Measurements from ENCODE around the gene CMBL.

Gene CMBL

GRCh38 chr5:10333154-10334006, 25.7 kb upstream of the CMBL start:
- POLR2A ChIA-PET, result interaction anchor here (1.1 kb wide), 1 partner anchor 19 kb away, joined by 4 read pairs; no protein-coding TSS in a partner anchor
- Histone ChIP-seq H3K4me3 (ENCODE audit: control insufficient read depth in 1 of 7, extremely low read depth in 1 of 7, insufficient read depth in 4 of 7, low read depth in 2 of 7, low read length in 6 of 7) (peak overlapping the region; percentile 52 to 84 (median 67)), H3K9me3 (ENCODE audit: control extremely low read depth in 1 of 5, control insufficient read depth in 4 of 5, insufficient read depth in 2 of 5, low read depth in 1 of 5, low read length in 4 of 5) (no peaks in the 10 kb centered on the region), H3K27me3 (replicated peaks in 2 of 5; ENCODE audit: control insufficient read depth in 4 of 5, insufficient read depth in 5 of 5, low read length in 4 of 5) (peaks cover 0 to 35% (median 6%) of the 10 kb centered on the region in 5 experiments), H3K4me1 (ENCODE audit: control extremely low read depth in 1 of 4, control insufficient read depth in 4 of 4, insufficient read depth in 4 of 4, low read length in 3 of 4) (peaks cover 0 to 22% (median 13%) of the 10 kb centered on the region in 4 experiments), H3K27ac (ENCODE audit: insufficient read depth in 1 of 2, low read depth in 1 of 2, low read length in 2 of 2, poor library complexity in 1 of 2, severe bottlenecking in 2 of 2) (no peak overlapping the region), H3K36me3 (ENCODE audit: control insufficient read depth in 4 of 4, insufficient read depth in 4 of 4, low read length in 3 of 4) (no peaks in the 10 kb centered on the region)
- WGBS (ENCODE audit: insufficient coverage), result 2% methylated on average over 43 of the region's 81 CpGs
- peak in 1 of 3 donors; percentile 55 for DNase-seq
- CTCF ChIA-PET, result no interaction called here

GRCh38 chr5:10332301-10332700, 24.6 kb upstream of the CMBL start:
- POLR2A ChIA-PET, result interaction anchor here (0.6 kb wide), 1 partner anchor 25 kb away, joined by 4 read pairs; the partner anchor contains the start of gene CMBL

GRCh38 chr5:10331341-10331796, 23.7 kb upstream of the CMBL start:
- POLR2A ChIA-PET, result no interaction called here
- Histone ChIP-seq H3K4me3 (ENCODE audit: control insufficient read depth in 1 of 7, extremely low read depth in 1 of 7, insufficient read depth in 4 of 7, low read depth in 2 of 7, low read length in 6 of 7) (no peak overlapping the region), H3K27me3 (replicated peaks in 2 of 5; ENCODE audit: control insufficient read depth in 4 of 5, insufficient read depth in 5 of 5, low read length in 4 of 5) (peaks cover 0 to 35% (median 6%) of the 10 kb centered on the region in 5 experiments), H3K27ac (ENCODE audit: insufficient read depth in 1 of 2, low read depth in 1 of 2, low read length in 2 of 2, poor library complexity in 1 of 2, severe bottlenecking in 2 of 2) (no peak overlapping the region), H3K9me3 (ENCODE audit: control extremely low read depth in 1 of 5, control insufficient read depth in 4 of 5, insufficient read depth in 2 of 5, low read depth in 1 of 5, low read length in 4 of 5) (no peaks in the 10 kb centered on the region), H3K4me1 (ENCODE audit: control extremely low read depth in 1 of 4, control insufficient read depth in 4 of 4, insufficient read depth in 4 of 4, low read length in 3 of 4) (peaks cover 0 to 22% (median 13%) of the 10 kb centered on the region in 4 experiments), H3K36me3 (ENCODE audit: control insufficient read depth in 4 of 4, insufficient read depth in 4 of 4, low read length in 3 of 4) (no peaks in the 10 kb centered on the region)
- 100% methylated on average over 5 of the region's 7 CpGs for WGBS (ENCODE audit: insufficient coverage)
- CTCF ChIA-PET, result interaction anchor here (1.2 to 4.5 kb wide), 4 partner anchors 18 to 47 kb away, joined by 3 to 21 read pairs (median 4); no protein-coding TSS in a partner anchor
- DNase-seq, result no peak

More at GRCh38 chr5:10332301-10332700, 24.6 kb upstream of the CMBL start:
- Histone ChIP-seq H3K27me3 (replicated peaks in 2 of 5; ENCODE audit: control insufficient read depth in 4 of 5, insufficient read depth in 5 of 5, low read length in 4 of 5) (peaks cover 0 to 35% (median 6%) of the 10 kb centered on the region in 5 experiments), H3K27ac (ENCODE audit: insufficient read depth in 1 of 2, low read depth in 1 of 2, low read length in 2 of 2, poor library complexity in 1 of 2, severe bottlenecking in 2 of 2) (no peak overlapping the region), H3K9me3 (ENCODE audit: control extremely low read depth in 1 of 5, control insufficient read depth in 4 of 5, insufficient read depth in 2 of 5, low read depth in 1 of 5, low read length in 4 of 5) (no peaks in the 10 kb centered on the region), H3K4me1 (ENCODE audit: control extremely low read depth in 1 of 4, control insufficient read depth in 4 of 4, insufficient read depth in 4 of 4, low read length in 3 of 4) (peaks cover 0 to 22% (median 13%) of the 10 kb centered on the region in 4 experiments), H3K4me3 (ENCODE audit: control insufficient read depth in 1 of 7, extremely low read depth in 1 of 7, insufficient read depth in 4 of 7, low read depth in 2 of 7, low read length in 6 of 7) (no peak overlapping the region), H3K36me3 (ENCODE audit: control insufficient read depth in 4 of 4, insufficient read depth in 4 of 4, low read length in 3 of 4) (no peaks in the 10 kb centered on the region)
- whole genome bisulfite sequencing (ENCODE audit: insufficient coverage), result 96% methylated on average over 4 of the region's 5 CpGs
- no peak for DNase-seq
- CTCF ChIA-PET, result interaction anchor here (1.0 kb wide), 1 partner anchor 13 kb away, joined by 3 read pairs; no protein-coding TSS in a partner anchor

DNA sequence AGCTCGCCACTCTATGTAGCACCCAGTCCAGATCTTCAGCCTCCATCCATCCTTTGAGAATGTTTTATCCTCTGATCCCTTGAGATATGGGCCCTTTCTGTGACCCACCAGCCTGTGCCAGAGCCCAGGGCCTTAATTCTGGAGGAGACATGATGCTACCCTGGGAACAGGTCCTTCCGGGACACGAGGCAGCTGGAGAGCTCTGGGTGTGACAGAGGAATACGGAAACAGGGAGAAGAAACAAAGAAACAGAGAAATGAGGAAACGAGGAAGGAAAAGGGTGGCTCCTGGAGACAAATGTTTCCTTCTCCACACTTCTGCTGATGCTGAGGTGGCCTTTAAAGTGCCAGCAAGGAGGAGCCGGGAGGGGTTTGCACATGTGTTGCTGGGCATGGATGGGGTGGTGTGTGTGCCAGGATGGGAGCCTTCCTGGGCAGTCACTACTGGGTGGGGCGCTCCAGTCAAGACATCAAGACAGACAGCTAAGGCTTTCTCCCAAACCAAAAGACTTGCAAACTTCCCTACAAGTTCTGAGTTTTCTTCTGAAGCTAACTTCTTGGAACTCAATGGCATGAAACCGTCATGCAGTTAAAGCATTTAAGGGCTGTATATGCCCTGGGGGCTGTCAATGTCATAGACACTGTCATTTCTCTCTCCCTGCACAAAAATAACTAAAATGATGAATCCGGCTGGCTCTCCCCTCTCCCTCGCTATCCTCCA, 23.0 kb upstream of the CMBL start:
- POLR2A ChIA-PET, result no interaction called here

GRCh38 chr5:10329820-10330481, 22.2 kb upstream of the CMBL start:
- WGBS (ENCODE audit: insufficient coverage), result 95% methylated on average over 6 of the region's 7 CpGs
- H3K27me3 ChIP-seq (replicated peaks in 2 of 5; ENCODE audit: control insufficient read depth in 4 of 5, insufficient read depth in 5 of 5, low read length in 4 of 5), result peaks cover 0 to 35% (median 6%) of the 10 kb centered on the region in 5 experiments
- POLR2A ChIA-PET, result no interaction called here

More for the DNA sequence above, 23.0 kb upstream of the CMBL start:
- Histone ChIP-seq H3K27ac (ENCODE audit: insufficient read depth in 1 of 2, low read depth in 1 of 2, low read length in 2 of 2, poor library complexity in 1 of 2, severe bottlenecking in 2 of 2) (no peak overlapping the region), H3K9me3 (ENCODE audit: control extremely low read depth in 1 of 5, control insufficient read depth in 4 of 5, insufficient read depth in 2 of 5, low read depth in 1 of 5, low read length in 4 of 5) (no peaks in the 10 kb centered on the region), H3K4me3 (ENCODE audit: control insufficient read depth in 1 of 7, extremely low read depth in 1 of 7, insufficient read depth in 4 of 7, low read depth in 2 of 7, low read length in 6 of 7) (no peak overlapping the region), H3K4me1 (ENCODE audit: control extremely low read depth in 1 of 4, control insufficient read depth in 4 of 4, insufficient read depth in 4 of 4, low read length in 3 of 4) (peaks cover 0 to 22% (median 13%) of the 10 kb centered on the region in 4 experiments), H3K36me3 (ENCODE audit: control insufficient read depth in 4 of 4, insufficient read depth in 4 of 4, low read length in 3 of 4) (no peaks in the 10 kb centered on the region), H3K27me3 (replicated peaks in 2 of 5; ENCODE audit: control insufficient read depth in 4 of 5, insufficient read depth in 5 of 5, low read length in 4 of 5) (peaks cover 0 to 35% (median 6%) of the 10 kb centered on the region in 5 experiments)
- whole genome bisulfite sequencing (ENCODE audit: insufficient coverage), result 93% methylated on average over 8 of the region's 10 CpGs
- DNase-seq, result no peak
- CTCF ChIA-PET, result interaction anchor here (1.2 to 4.5 kb wide), 5 partner anchors 10 to 47 kb away, joined by 3 to 21 read pairs (median 4); no protein-coding TSS in a partner anchor

DNA sequence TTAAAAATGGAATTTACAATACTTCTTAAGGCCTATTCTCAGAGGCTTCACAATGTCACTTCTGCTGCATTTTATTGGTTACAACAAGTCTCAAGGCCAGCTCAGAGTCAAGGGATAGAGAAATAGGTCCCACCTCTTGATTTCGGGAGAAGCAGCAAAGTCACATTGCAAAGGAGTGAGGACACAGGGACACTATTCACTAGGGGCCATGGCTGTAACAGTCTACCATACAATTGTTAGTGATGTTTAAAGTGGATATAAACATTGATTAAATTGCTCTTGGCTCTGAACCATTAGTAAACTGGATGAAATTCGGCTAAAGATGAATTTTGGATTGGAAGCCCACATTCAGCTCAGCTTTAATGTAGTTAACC, 21.7 kb upstream of the CMBL start:
- Histone ChIP-seq H3K27ac (ENCODE audit: insufficient read depth in 1 of 2, low read depth in 1 of 2, low read length in 2 of 2, poor library complexity in 1 of 2, severe bottlenecking in 2 of 2) (no peak overlapping the region), H3K9me3 (ENCODE audit: control extremely low read depth in 1 of 5, control insufficient read depth in 4 of 5, insufficient read depth in 2 of 5, low read depth in 1 of 5, low read length in 4 of 5) (no peaks in the 10 kb centered on the region), H3K36me3 (ENCODE audit: control insufficient read depth in 4 of 4, insufficient read depth in 4 of 4, low read length in 3 of 4) (no peaks in the 10 kb centered on the region), H3K27me3 (replicated peaks in 2 of 5; ENCODE audit: control insufficient read depth in 4 of 5, insufficient read depth in 5 of 5, low read length in 4 of 5) (peaks cover 0 to 34% (median 6%) of the 10 kb centered on the region in 5 experiments), H3K4me1 (ENCODE audit: control extremely low read depth in 1 of 4, control insufficient read depth in 4 of 4, insufficient read depth in 4 of 4, low read length in 3 of 4) (peaks cover 0 to 17% (median 13%) of the 10 kb centered on the region in 4 experiments), H3K4me3 (ENCODE audit: control insufficient read depth in 1 of 7, extremely low read depth in 1 of 7, insufficient read depth in 4 of 7, low read depth in 2 of 7, low read length in 6 of 7) (no peak overlapping the region)
- DNase-seq, result no peak
- WGBS (ENCODE audit: insufficient coverage), result 100% methylated on average over 1 of the region's 2 CpGs
- POLR2A ChIA-PET, result no interaction called here
- CTCF ChIA-PET, result interaction anchor here (0.9 to 4.5 kb wide), 6 partner anchors 9 to 35 kb away, joined by 3 to 21 read pairs (median 4); partner anchors contain the start of gene MARCHF6

More at GRCh38 chr5:10329820-10330481, 22.2 kb upstream of the CMBL start:
- CTCF ChIA-PET, result interaction anchor here (0.9 to 4.5 kb wide), 7 partner anchors 9 to 35 kb away, joined by 3 to 21 read pairs (median 4); partner anchors contain the start of gene MARCHF6
- no peaks in the 10 kb centered on the region for H3K36me3 ChIP-seq (ENCODE audit: control insufficient read depth in 4 of 4, insufficient read depth in 4 of 4, low read length in 3 of 4)
- no peak overlapping the region for H3K4me3 ChIP-seq (ENCODE audit: control insufficient read depth in 1 of 7, extremely low read depth in 1 of 7, insufficient read depth in 4 of 7, low read depth in 2 of 7, low read length in 6 of 7)
- DNase-seq, result no peak
- no peak overlapping the region for H3K27ac ChIP-seq (ENCODE audit: insufficient read depth in 1 of 2, low read depth in 1 of 2, low read length in 2 of 2, poor library complexity in 1 of 2, severe bottlenecking in 2 of 2)
- H3K9me3 ChIP-seq (ENCODE audit: control extremely low read depth in 1 of 5, control insufficient read depth in 4 of 5, insufficient read depth in 2 of 5, low read depth in 1 of 5, low read length in 4 of 5), result no peaks in the 10 kb centered on the region
- H3K4me1 ChIP-seq (ENCODE audit: control extremely low read depth in 1 of 4, control insufficient read depth in 4 of 4, insufficient read depth in 4 of 4, low read length in 3 of 4), result peaks cover 0 to 22% (median 13%) of the 10 kb centered on the region in 4 experiments

All from common myeloid progenitor, CD34-positive (primary cell).